Lung (tissue), 12 donors: ENCODE data around the gene ZNF221. TPM values are rescaled to one million over a fixed set of nuclear protein-coding genes. Genes with fewer than 3 reads are reported as not detected.

ENCODE experiments used
- ATAC-seq: fragments of 200-7000 bp; cut with Tn5 transposase; one replicate; pipeline ENCODE4 v1.9.1; 2020; ENCODE audit warnings: moderate number of reproducible peaks; ENCODE audit not compliant: insufficient read depth, low FRiP score
- DNase-seq, 3 donors: peaks; one replicate each; pipeline ENCODE4 v3.0.0-alpha.2; 2013 to 2017
- H3K27ac ChIP-seq, 2 donors: one replicate each; pipeline ENCODE4 v1.5.1; 2013; ENCODE audit warnings: mild to moderate bottlenecking in 2 of 2, moderate library complexity in 2 of 2, control low read depth in 1 of 2, inconsistent platforms in 1 of 2, low read depth in 1 of 2, low read length in 1 of 2
- H3K27me3 ChIP-seq, 3 donors: one replicate each; pipeline ENCODE4 v1.5.1; 2013; ENCODE audit warnings: low read length in 2 of 3; ENCODE audit not compliant: control insufficient read depth in 3 of 3, insufficient read depth in 3 of 3
- H3K36me3 ChIP-seq, 4 donors: one replicate each; pipeline ENCODE4 v1.5.1; 2013; ENCODE audit warnings: low read length in 4 of 4, mild to moderate bottlenecking in 1 of 4, moderate library complexity in 1 of 4; ENCODE audit not compliant: control insufficient read depth in 4 of 4, insufficient read depth in 4 of 4
- H3K4me1 ChIP-seq, 5 donors: one replicate each; pipeline ENCODE4 v1.5.1; 2013; ENCODE audit warnings: low read length in 5 of 5, mild to moderate bottlenecking in 2 of 5, moderate library complexity in 1 of 5; ENCODE audit not compliant: control insufficient read depth in 5 of 5, insufficient read depth in 5 of 5
- H3K4me3 ChIP-seq: one replicate; pipeline ENCODE4 v1.5.1; 2013; ENCODE audit warnings: mild to moderate bottlenecking, control low read depth, moderate library complexity
- H3K9ac ChIP-seq, 2 donors: one replicate each; pipeline ENCODE4 v1.5.1; 2013; ENCODE audit warnings: low read length in 2 of 2, control low read depth in 1 of 2; ENCODE audit not compliant: insufficient read depth in 1 of 2
- H3K9me3 ChIP-seq, 4 donors: one replicate each; pipeline ENCODE4 v1.5.1; 2013; ENCODE audit warnings: low read length in 3 of 4, mild to moderate bottlenecking in 1 of 4, moderate library complexity in 1 of 4; ENCODE audit not compliant: control insufficient read depth in 4 of 4, insufficient read depth in 3 of 4
- CTCF ChIP-seq: IDR thresholded peaks from 2 replicates; pipeline ENCODE4 v1.5.1; 2012; ENCODE audit warnings: mild to moderate bottlenecking; ENCODE audit errors: control extremely low read depth, extremely low read depth
- WGBS, 2 donors: extraction: QIAGEN DNeasy Blood & Tissue Kit; methylation state at CpG; one replicate each; pipeline ENCODE4 v1.1.7; 2013; 5-methylcytosine and 5-hydroxymethylcytosine counted together
- polyA plus RNA-seq, 2 donors: library from polyadenylated mRNA; stranded (reverse); fragments of 200-250 nt; gene quantifications; one replicate each; pipeline ENCODE4 v1.2.1, GENCODE V29; 2013
- total RNA-seq, 2 donors: library from RNA; depleted of rRNA in 1 of 2; stranded (reverse); fragments of >200 nt in 1 of 2; gene quantifications; one replicate each; pipeline ENCODE4 v1.2.1, GENCODE V29; 2014 to 2021
- donor health status: control.
- donor health status: control.
- donor health status: Bipolar disorder and iron deficiency.
- donor health status: healthy.
- donor health status: DM: yes; HTN: yes; CAD: no.

The ZNF221 gene
- total and polyA plus RNA-seq, 4 donors = 0.71 to 13.1 (median 1.7) TPM

- Histone ChIP-seq H3K4me1 (peaks cover 0 to 2% (median 0%) of the 10 kb centered on the region in 5 donors), H3K27ac (no peak overlapping the region), H3K27me3 (no peaks in the 10 kb centered on the region), H3K36me3 (peaks cover 3 to 65% (median 16%) of the 10 kb centered on the region in 4 donors), H3K4me3 (no peak overlapping the region), H3K9me3 (peaks cover 7 to 52% (median 21%) of the 10 kb centered on the region in 4 donors), H3K9ac (no peak overlapping the region)
- WGBS, 2 donors = 76 to 89% methylated on average over 3 of the region's 3 CpGs
- ATAC-seq (no peak), DNase-seq (no peak)
- TF ChIP-seq CTCF = no peak
These were observed 5.8 kb downstream of the ZNF221 start for GRCh38 chr19:43956827-43957226.

GRCh38 chr19:43957891-43958290, 6.9 kb downstream of the ZNF221 start:
- Histone ChIP-seq H3K36me3 (peaks cover 5 to 65% (median 18%) of the 10 kb centered on the region in 4 donors), H3K9ac (no peak overlapping the region), H3K4me1 (no peaks in the 10 kb centered on the region), H3K9me3 (peaks cover 7 to 58% (median 20%) of the 10 kb centered on the region in 4 donors), H3K4me3 (no peak overlapping the region), H3K27me3 (no peaks in the 10 kb centered on the region), H3K27ac (no peak overlapping the region)
- ATAC-seq (no peak), DNase-seq (peak in 1 of 3 donors; percentile 14)
- 98% methylated on average over 3 of the region's 3 CpGs for WGBS, 2 donors
- TF ChIP-seq CTCF = no peak

GRCh38 chr19:43960411-43960810, 9.4 kb downstream of the ZNF221 start:
- Histone ChIP-seq H3K4me1 (no peaks in the 10 kb centered on the region), H3K27ac (no peak overlapping the region), H3K27me3 (no peaks in the 10 kb centered on the region), H3K36me3 (peaks cover 7 to 58% (median 22%) of the 10 kb centered on the region in 4 donors), H3K9me3 (peaks cover 21 to 70% (median 25%) of the 10 kb centered on the region in 4 donors), H3K4me3 (no peak overlapping the region), H3K9ac (no peak overlapping the region)
- DNase-seq (no peak), ATAC-seq (no peak)
- no peak for TF ChIP-seq CTCF
- 73% methylated on average over 4 of the region's 4 CpGs for WGBS, 2 donors

GRCh38 chr19:43966079-43966694, 15.2 kb downstream of the ZNF221 start:
- Histone ChIP-seq H3K36me3 (peaks cover 20 to 80% (median 66%) of the 10 kb centered on the region in 4 donors), H3K9ac (no peak overlapping the region), H3K9me3 (peaks cover 41 to 88% (median 56%) of the 10 kb centered on the region in 4 donors), H3K27me3 (no peaks in the 10 kb centered on the region), H3K4me3 (no peak overlapping the region), H3K27ac (no peak overlapping the region), H3K4me1 (no peaks in the 10 kb centered on the region)
- no peak for ATAC-seq
- no peak for DNase-seq
- TF ChIP-seq CTCF = no peak
- WGBS, 2 donors = 94 to 96% methylated on average over 3 of the region's 3 CpGs
